HEK293T (cell line): ENCODE results near the gene FAM171A1.

Source experiments
- CTCF ChIA-PET: fragments of 350-600 bp; formaldehyde crosslinking; extraction: SDS; loops from one replicate; lab custom pipeline; 2021; ENCODE audit warnings: antibody characterized with exemption, inconsistent platforms; lab: Yijun Ruan, JAX
- POLR2A ChIA-PET: fragments of 350-600 bp; formaldehyde crosslinking; extraction: SDS; loops from one replicate; lab custom pipeline; 2020; ENCODE audit warnings: antibody characterized with exemption, inconsistent platforms; lab: Yijun Ruan, JAX
- DNase-seq: peaks from one replicate; pipeline ENCODE4 v3.0.0; 2012; ENCODE audit warnings: mixed read lengths; ENCODE audit errors: extremely low spot score
- ARNT ChIP-seq: fragments of 450-650 bp; IDR thresholded peaks from 2 replicates; pipeline ENCODE4 v1.6.1; 2017; ENCODE audit warnings: mild to moderate bottlenecking
- BHLHE40 ChIP-seq: fragments of 450-650 bp; IDR thresholded peaks from 2 replicates; pipeline ENCODE4 v1.6.1; 2016; ENCODE audit warnings: mild to moderate bottlenecking, moderate library complexity, borderline replicate concordance
- CTBP1 ChIP-seq: fragments of 450-650 bp; IDR thresholded peaks from 2 replicates; pipeline ENCODE4 v1.6.1; 2016; ENCODE audit warnings: borderline replicate concordance
- ELF4 ChIP-seq: fragments of 450-650 bp; IDR thresholded peaks from 2 replicates; pipeline ENCODE4 v1.6.1; 2017; ENCODE audit warnings: antibody characterized with exemption
- FOXA1 ChIP-seq: fragments of 450-650 bp; IDR thresholded peaks from 2 replicates; pipeline ENCODE4 v1.6.1; 2016; ENCODE audit warnings: mild to moderate bottlenecking
- FOXK2 ChIP-seq: fragments of 450-650 bp; IDR thresholded peaks from 2 replicates; pipeline ENCODE4 v1.6.1; 2016; ENCODE audit warnings: mild to moderate bottlenecking
- FOXM1 ChIP-seq: fragments of 450-650 bp; IDR thresholded peaks from 2 replicates; pipeline ENCODE4 v1.6.1; 2017; ENCODE audit warnings: mild to moderate bottlenecking, borderline replicate concordance
- HDGF ChIP-seq: fragments of 450-650 bp; IDR thresholded peaks from 2 replicates; pipeline ENCODE4 v1.6.1; 2017; ENCODE audit warnings: antibody characterized with exemption, borderline replicate concordance
- L3MBTL2 ChIP-seq: fragments of 450-650 bp; conservative IDR thresholded peaks from 2 replicates; pipeline ENCODE4 v1.6.1; 2016; ENCODE audit warnings: mild to moderate bottlenecking
- LEF1 ChIP-seq: fragments of 450-650 bp; IDR thresholded peaks from 2 replicates; pipeline ENCODE4 v1.6.1; 2017; ENCODE audit warnings: mild to moderate bottlenecking, borderline replicate concordance
- NFRKB ChIP-seq: fragments of 450-650 bp; IDR thresholded peaks from 2 replicates; pipeline ENCODE4 v1.6.1; 2016; ENCODE audit warnings: mild to moderate bottlenecking, moderate library complexity
- SP1 ChIP-seq: fragments of 450-650 bp; IDR thresholded peaks from 2 replicates; pipeline ENCODE4 v1.6.1; 2017
- SUZ12 ChIP-seq: fragments of 450-650 bp; IDR thresholded peaks from 2 replicates; pipeline ENCODE4 v1.6.1; 2016; ENCODE audit warnings: mild to moderate bottlenecking
- TARDBP ChIP-seq: fragments of 450-650 bp; IDR thresholded peaks from 2 replicates; pipeline ENCODE4 v1.6.1; 2016
- ZNF384 ChIP-seq: fragments of 450-650 bp; IDR thresholded peaks from 2 replicates; pipeline ENCODE4 v1.6.1; 2016
- TF ChIP-seq, protein P1 (sequence below): fragments of 450-650 bp; IDR thresholded peaks from 2 replicates; pipeline ENCODE4 v1.6.1; 2016

FAM171A1 gene

DNA sequence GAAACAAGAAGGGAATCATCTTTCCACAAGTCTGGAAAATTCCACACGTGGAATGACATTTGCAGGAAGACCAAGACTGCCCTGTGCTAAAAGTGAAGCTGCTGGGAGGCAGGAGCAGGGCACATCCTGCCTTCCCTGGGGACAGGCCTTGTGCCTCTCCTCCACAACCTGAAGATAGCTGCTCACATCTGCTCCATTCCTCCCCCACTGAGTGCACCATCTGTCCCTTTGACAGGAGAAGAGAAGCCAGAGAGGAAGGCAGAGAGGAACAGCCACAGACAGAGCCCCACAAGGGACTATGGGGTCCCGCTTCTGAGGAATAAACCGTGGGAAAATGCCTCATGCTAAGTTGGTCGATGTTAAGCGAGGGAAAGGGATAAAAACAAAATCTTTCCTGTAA lies 15.9 kb upstream of the FAM171A1 start:
- no peak for TF ChIP-seq FOXK2
- TF ChIP-seq NFRKB = no peak
- TF ChIP-seq SUZ12 = no peak
- no peak for TF ChIP-seq ELF4
- TF ChIP-seq FOXM1 = no peak
- no peak for DNase-seq
- ChIA-PET CTCF (no interaction called here), POLR2A (no interaction called here)

DNA sequence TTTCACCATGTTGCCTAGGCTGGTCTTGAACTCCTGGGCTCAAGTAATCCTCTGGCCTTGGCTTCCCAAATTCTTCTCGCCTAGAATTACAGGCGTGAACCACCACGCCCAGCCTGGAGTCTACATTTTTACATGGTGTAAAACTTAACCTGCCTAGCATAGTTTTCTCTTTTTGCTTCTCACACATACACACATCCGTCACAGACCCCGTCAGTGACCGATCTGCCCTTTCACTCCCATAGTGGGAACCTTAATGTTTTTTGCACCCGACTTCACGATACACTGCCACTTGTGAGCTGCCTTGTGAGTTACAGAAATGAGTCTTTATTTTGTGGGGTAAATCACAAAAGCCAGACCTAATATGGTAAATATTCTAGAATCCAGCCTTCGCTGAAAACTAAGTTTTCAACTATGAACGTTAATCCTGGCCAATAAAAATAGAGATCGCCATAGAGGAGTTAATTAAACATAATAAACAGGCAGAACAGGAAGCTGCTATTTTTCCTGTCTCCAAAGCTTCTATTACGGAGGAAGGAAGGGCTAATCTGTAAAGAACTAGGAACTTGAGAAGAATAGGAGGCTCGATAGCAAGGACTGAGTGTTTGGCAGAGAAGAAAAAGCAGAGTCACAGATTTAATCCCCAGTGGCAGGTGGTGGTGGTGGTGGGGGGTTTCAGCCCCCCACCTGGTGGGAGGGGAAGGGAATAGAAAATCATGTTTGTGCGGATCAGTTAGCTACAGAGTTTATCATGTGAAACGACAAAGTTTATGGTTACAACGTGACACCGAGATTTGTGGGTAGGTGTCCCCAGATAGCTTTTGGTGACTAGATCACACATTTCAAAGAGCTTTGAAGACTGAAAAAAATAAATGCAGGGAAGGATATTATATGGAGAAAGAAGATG lies 14.7 kb upstream of the FAM171A1 start:
- DNase-seq = no peak
- ChIA-PET POLR2A (no interaction called here), CTCF (interaction anchor here (0.6 to 0.7 kb wide), 2 partner anchors 53 to 237 kb away, joined by 3 to 4 read pairs; no protein-coding TSS in a partner anchor)
- TF ChIP-seq FOXK2 (no peak), FOXA1 (no peak), BHLHE40 (no peak), LEF1 (no peak), CTBP1 (no peak)
- TF ChIP-seq, protein P1, sequence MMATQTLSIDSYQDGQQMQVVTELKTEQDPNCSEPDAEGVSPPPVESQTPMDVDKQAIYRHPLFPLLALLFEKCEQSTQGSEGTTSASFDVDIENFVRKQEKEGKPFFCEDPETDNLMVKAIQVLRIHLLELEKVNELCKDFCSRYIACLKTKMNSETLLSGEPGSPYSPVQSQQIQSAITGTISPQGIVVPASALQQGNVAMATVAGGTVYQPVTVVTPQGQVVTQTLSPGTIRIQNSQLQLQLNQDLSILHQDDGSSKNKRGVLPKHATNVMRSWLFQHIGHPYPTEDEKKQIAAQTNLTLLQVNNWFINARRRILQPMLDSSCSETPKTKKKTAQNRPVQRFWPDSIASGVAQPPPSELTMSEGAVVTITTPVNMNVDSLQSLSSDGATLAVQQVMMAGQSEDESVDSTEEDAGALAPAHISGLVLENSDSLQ = no peak

DNA sequence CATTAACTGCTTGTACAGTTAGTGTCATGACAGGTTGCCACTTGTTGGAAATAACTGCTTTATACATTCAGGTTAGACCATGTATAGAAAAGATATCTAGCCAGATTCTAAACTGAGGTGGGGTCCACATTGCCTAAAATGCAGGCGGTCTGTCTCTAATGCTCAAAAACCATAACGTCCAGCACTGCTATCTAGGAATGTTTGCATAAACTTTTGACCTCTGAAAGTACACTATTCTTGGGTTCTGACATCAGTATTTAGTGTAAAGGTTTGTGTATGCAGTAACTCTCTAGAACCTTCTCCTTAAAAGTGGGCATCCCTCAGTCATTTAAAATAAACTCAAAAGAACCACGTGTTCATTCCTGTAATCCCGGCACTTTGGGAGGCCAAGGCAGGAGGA lies 10.3 kb upstream of the FAM171A1 start:
- CTCF ChIA-PET = no interaction called here
- POLR2A ChIA-PET = no interaction called here
- no peak for DNase-seq
- no peak for TF ChIP-seq ELF4
- TF ChIP-seq BHLHE40 = no peak
- no peak for TF ChIP-seq CTBP1
- no peak for TF ChIP-seq L3MBTL2
- TF ChIP-seq FOXM1 = no peak
- no peak for TF ChIP-seq ARNT
- TF ChIP-seq HDGF = no peak
- no peak for TF ChIP-seq NFRKB
- TF ChIP-seq SUZ12 = no peak
- no peak for TF ChIP-seq FOXA1
- TF ChIP-seq TARDBP = no peak
- no peak for TF ChIP-seq LEF1
- no peak for TF ChIP-seq SP1
- no peak for TF ChIP-seq FOXK2
- TF ChIP-seq, protein P1 = no peak

DNA sequence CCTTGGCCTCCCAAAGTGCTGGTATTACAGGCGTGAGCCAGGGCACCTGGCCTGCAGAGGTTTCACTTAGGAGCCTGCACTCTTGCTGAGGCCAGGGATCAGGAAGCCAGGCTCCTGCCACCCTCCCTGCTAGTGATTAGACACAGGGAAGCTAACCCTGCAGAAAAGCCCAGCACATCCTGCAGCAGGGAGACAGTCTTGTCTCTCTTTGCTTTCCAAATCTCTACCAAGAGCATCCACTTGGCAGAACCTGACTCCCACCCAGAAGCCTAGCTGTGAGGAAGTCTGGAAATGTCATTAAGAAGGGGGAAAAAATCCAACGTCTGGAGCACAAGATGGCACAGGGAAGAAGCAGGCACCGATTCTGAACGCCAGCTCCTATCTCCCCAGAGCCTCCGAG lies 8.0 kb upstream of the FAM171A1 start:
- ChIA-PET POLR2A (no interaction called here), CTCF (interaction anchor here (0.8 kb wide), 1 partner anchor 232 kb away, joined by 6 read pairs; no protein-coding TSS in a partner anchor)
- TF ChIP-seq FOXA1 (no peak), ELF4 (no peak), SP1 (no peak), LEF1 (no peak), ZNF384 (no peak), TARDBP (no peak), FOXM1 (no peak), NFRKB (no peak), ARNT (no peak), FOXK2 (no peak), L3MBTL2 (no peak), BHLHE40 (no peak), SUZ12 (no peak), HDGF (no peak), CTBP1 (no peak)
- TF ChIP-seq, protein P1 = no peak
- no peak for DNase-seq

DNA sequence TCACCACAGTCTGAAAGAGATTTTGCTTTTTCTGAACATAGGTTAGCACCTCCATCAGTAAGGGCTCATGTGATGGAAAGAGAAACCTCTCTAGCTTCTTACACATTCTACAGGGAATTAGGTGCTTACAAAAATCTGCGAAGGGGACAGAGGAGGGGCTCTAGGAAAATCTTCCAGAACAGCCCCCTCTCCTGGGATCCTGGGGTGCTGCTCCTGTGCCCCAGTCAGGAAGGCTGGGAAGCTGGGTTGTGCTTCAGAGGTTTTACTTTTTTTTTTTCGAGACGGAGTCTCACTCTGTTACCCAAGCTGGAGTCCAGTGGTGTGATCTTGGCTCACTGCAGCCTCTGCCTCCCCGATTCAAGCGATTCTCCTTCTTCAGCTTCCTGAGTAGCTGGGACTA lies 7.5 kb upstream of the FAM171A1 start:
- ChIA-PET CTCF (no interaction called here), POLR2A (no interaction called here)
- TF ChIP-seq CTBP1 (no peak), ZNF384 (no peak), L3MBTL2 (no peak), SUZ12 (no peak), FOXM1 (no peak), FOXA1 (no peak), TARDBP (no peak), ARNT (no peak), BHLHE40 (no peak)
- no peak for DNase-seq

DNA sequence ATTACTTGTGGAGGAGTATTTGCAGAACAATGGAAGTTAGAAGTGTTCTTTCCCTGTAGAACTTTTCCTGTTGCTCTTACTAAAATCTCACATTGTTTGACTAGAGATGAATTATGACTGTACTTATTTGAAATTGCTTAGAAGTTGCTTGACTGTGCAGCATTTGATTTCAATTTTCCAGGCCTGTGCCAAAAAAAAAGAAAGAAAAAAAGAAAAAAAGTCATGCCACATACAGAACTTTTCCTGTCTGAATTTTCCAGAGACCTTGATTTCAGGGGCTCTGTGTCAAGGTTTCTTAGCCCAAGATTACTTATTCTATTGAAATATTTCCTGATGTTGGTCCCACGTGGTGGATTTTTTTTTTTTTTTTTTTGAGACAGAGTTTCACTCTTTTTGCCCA lies 3.5 kb upstream of the FAM171A1 start:
- ChIA-PET CTCF (no interaction called here), POLR2A (no interaction called here)
- no peak for DNase-seq
- TF ChIP-seq, protein P1 = no peak
- TF ChIP-seq ZNF384 (0 out of 2 replicates have a peak, but pooled peaks have one; percentile 53), NFRKB (no peak)
